A673 (cell line): ENCODE results near the gene PBX4.

Source experiments
- EZH2 ChIP-seq: fragments of 200-600 bp; sonication (generic); IDR thresholded peaks from 2 replicates; pipeline ENCODE4 v1.6.1; 2017; ENCODE audit warnings: borderline replicate concordance, low read depth, mild to moderate bottlenecking, mixed read lengths, antibody characterized with exemption, low read length; ENCODE audit not compliant: poor library complexity, severe bottlenecking
- TF ChIP-seq, protein P1 (sequence below): fragments of 300-800, 200-600 bp; sonication (generic); conservative IDR thresholded peaks from 2 replicates; pipeline ENCODE4 v1.5.1; 2017; ENCODE audit warnings: low read depth, mild to moderate bottlenecking, antibody characterized with exemption, low read length, moderate library complexity, mixed read lengths

DNA sequence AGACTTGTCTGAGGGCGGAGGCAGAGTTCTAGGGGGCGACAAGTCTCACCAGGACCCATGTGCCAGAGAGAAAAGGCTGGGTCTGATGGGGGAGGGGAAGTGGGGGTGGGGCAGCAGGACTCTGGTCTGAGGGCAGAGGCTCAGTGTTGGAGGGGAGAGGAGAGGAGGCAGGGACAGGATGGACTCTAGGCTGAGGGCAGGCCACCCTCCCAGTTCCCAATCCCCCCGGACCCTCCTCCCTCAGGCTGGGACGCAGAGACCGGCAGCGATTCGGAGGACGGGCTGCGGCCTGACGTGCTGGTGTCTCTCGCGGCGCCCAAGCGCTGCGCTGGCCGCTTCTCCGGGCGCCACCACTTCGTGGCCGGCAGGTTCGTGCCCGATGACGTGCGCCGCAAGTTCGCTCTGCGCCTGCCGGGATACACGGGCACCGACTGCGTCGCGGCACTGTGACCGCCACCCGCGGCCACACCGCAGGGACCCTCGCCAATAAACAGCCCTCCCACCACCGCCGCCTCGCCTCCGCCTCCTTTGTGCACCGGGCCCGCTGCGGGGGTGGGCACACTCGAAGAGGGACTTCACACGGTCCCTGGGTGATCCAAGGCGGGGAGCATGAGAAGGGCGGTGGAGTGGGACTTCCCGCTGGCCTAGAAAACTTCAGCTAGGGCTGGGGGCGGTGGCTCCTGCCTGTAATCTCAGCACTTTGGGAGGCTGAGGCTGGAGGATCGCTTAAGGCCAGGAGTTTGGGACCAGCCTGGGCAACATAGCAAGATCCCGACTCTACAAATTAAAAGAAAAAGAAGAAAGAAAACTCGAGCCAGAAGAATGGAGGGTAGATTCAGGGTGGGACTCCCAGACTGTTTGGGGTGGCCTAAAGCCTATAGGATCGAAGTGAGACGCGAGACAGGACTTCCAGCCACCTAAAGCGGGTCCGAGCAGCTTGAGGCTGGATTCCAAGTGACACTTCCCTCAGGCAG is 81.1 kb downstream of the PBX4 start:
- TF ChIP-seq, protein P1, sequence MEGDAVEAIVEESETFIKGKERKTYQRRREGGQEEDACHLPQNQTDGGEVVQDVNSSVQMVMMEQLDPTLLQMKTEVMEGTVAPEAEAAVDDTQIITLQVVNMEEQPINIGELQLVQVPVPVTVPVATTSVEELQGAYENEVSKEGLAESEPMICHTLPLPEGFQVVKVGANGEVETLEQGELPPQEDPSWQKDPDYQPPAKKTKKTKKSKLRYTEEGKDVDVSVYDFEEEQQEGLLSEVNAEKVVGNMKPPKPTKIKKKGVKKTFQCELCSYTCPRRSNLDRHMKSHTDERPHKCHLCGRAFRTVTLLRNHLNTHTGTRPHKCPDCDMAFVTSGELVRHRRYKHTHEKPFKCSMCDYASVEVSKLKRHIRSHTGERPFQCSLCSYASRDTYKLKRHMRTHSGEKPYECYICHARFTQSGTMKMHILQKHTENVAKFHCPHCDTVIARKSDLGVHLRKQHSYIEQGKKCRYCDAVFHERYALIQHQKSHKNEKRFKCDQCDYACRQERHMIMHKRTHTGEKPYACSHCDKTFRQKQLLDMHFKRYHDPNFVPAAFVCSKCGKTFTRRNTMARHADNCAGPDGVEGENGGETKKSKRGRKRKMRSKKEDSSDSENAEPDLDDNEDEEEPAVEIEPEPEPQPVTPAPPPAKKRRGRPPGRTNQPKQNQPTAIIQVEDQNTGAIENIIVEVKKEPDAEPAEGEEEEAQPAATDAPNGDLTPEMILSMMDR, result no peak
- TF ChIP-seq EZH2, result no peak
